Measurements from ENCODE around the gene FAM124A.

Gene FAM124A

DNA sequence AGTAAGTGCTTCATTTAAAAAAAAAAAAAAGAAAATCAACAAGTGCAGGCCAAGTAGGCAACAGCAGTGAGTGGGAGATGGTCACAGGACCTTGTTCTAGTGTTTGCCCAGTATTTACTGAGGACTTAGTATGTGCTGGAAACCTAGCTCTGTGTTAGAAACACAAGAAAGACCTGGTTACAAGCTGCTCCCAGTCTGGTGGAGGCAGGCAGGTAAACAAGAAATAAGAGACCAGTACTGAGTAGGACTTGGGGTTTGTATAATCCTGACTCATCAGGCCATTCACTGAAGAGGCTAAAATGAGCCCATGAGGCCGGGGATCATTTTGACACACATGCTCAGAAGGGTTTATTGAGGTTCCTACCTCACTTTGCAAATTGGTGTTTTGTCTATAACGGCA is 95.8 kb downstream of the FAM124A start:
- no peak overlapping the region for H3K4me3 ChIP-seq (ENCODE audit: low read length)
- no peak overlapping the region for H2BK120ac ChIP-seq (ENCODE audit: low read depth, low read length)
- no peak overlapping the region for H2AK5ac ChIP-seq (ENCODE audit: low read length)
- no peak overlapping the region for H3K56ac ChIP-seq (ENCODE audit: low read length)
- no peak overlapping the region for H3K23ac ChIP-seq (ENCODE audit: low read length)
- DNase-seq: no peak
- no CpG with 5 or more reads among the region's 2 CpGs for WGBS (ENCODE audit: extremely low coverage, insufficient coverage, low lambda C conversion rate)
- H2BK15ac ChIP-seq (replicated peaks; ENCODE audit: low read depth): no peak overlapping the region
- no peaks in the 10 kb centered on the region for H3K36me3 ChIP-seq (ENCODE audit: control insufficient read depth, insufficient read depth, low read length)
- no peaks in the 10 kb centered on the region for H3K79me2 ChIP-seq (ENCODE audit: control insufficient read depth, insufficient read depth, low read length)
- H3K27ac ChIP-seq (ENCODE audit: low read depth, low read length): no peak overlapping the region
- H3K18ac ChIP-seq (ENCODE audit: low read length): no peak overlapping the region
- no peak overlapping the region for H2BK5ac ChIP-seq (ENCODE audit: low read length)
- no peak overlapping the region for H3K4me2 ChIP-seq (ENCODE audit: low read length)
- no peaks in the 10 kb centered on the region for H3K27me3 ChIP-seq (ENCODE audit: insufficient read depth, low read length, poor library complexity)
- H4K8ac ChIP-seq (ENCODE audit: low read depth, low read length): no peak overlapping the region
- H3K9ac ChIP-seq (ENCODE audit: low read length): no peak overlapping the region
- H3K4me1 ChIP-seq (ENCODE audit: control insufficient read depth, low read depth, low read length): no peaks in the 10 kb centered on the region
- H4K5ac ChIP-seq (ENCODE audit: low read length): no peak overlapping the region
- H3K79me1 ChIP-seq (ENCODE audit: low read length): no peaks in the 10 kb centered on the region
- no peak overlapping the region for H3K4ac ChIP-seq (ENCODE audit: low read depth, low read length)

- DNase-seq: no peak
- H2AK5ac ChIP-seq (ENCODE audit: low read length): no peak overlapping the region
These were observed 96.7 kb downstream of the FAM124A start for GRCh38 chr13:51318876-51319275.

DNA sequence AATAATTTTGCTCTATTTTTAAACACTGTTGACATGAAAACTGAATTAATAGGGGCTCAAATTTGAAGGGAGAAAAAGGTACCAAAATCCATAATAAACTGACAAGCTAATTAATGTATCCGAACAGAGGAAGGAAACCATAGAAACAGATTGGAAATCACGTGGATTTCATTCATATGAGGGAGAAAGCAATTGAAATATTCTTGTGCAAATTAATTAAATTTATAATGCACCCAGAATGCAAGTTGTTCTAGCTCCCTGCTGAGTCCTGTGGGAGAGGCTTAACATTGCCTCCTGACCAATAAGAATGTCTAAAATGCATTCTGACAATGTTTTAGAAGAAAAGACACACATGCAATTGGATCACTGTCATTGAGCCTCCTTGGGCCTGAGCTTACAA is 99.6 kb downstream of the FAM124A start:
- no peak overlapping the region for H2AK5ac ChIP-seq (ENCODE audit: low read length)
- no peak overlapping the region for H3K4me2 ChIP-seq (ENCODE audit: low read length)
- H2BK120ac ChIP-seq (ENCODE audit: low read depth, low read length): no peak overlapping the region
- H3K23ac ChIP-seq (ENCODE audit: low read length): no peak overlapping the region
- no peak overlapping the region for H4K8ac ChIP-seq (ENCODE audit: low read depth, low read length)
- H3K56ac ChIP-seq (ENCODE audit: low read length): no peak overlapping the region
- H3K79me1 ChIP-seq (ENCODE audit: low read length): no peaks in the 10 kb centered on the region
- no peak overlapping the region for H3K4me3 ChIP-seq (ENCODE audit: low read length)
- H3K27ac ChIP-seq (ENCODE audit: low read depth, low read length): no peak overlapping the region
- H4K5ac ChIP-seq (ENCODE audit: low read length): no peak overlapping the region
- no CpG with 5 or more reads among the region's 2 CpGs for WGBS (ENCODE audit: extremely low coverage, insufficient coverage, low lambda C conversion rate)
- no peaks in the 10 kb centered on the region for H3K4me1 ChIP-seq (ENCODE audit: control insufficient read depth, low read depth, low read length)
- DNase-seq: no peak
- no peak overlapping the region for H2BK5ac ChIP-seq (ENCODE audit: low read length)
- H3K79me2 ChIP-seq (ENCODE audit: control insufficient read depth, insufficient read depth, low read length): no peaks in the 10 kb centered on the region
- H2BK15ac ChIP-seq (replicated peaks; ENCODE audit: low read depth): no peak overlapping the region
- no peak overlapping the region for H3K4ac ChIP-seq (ENCODE audit: low read depth, low read length)
- H3K9ac ChIP-seq (ENCODE audit: low read length): no peak overlapping the region
- no peaks in the 10 kb centered on the region for H3K36me3 ChIP-seq (ENCODE audit: control insufficient read depth, insufficient read depth, low read length)
- H3K18ac ChIP-seq (ENCODE audit: low read length): no peak overlapping the region
- H3K27me3 ChIP-seq (ENCODE audit: insufficient read depth, low read length, poor library complexity): no peaks in the 10 kb centered on the region

More at GRCh38 chr13:51318876-51319275, 96.7 kb downstream of the FAM124A start:
- Histone ChIP-seq H3K9ac (ENCODE audit: low read length) (no peak overlapping the region), H3K56ac (ENCODE audit: low read length) (no peak overlapping the region), H3K27ac (ENCODE audit: low read depth, low read length) (no peak overlapping the region), H3K4ac (ENCODE audit: low read depth, low read length) (no peak overlapping the region), H4K5ac (ENCODE audit: low read length) (no peak overlapping the region), H2BK15ac (replicated peaks; ENCODE audit: low read depth) (no peak overlapping the region), H3K4me2 (ENCODE audit: low read length) (no peak overlapping the region), H3K23ac (ENCODE audit: low read length) (no peak overlapping the region), H3K79me1 (ENCODE audit: low read length) (no peaks in the 10 kb centered on the region), H3K18ac (ENCODE audit: low read length) (no peak overlapping the region), H3K79me2 (ENCODE audit: control insufficient read depth, insufficient read depth, low read length) (no peaks in the 10 kb centered on the region), H4K8ac (ENCODE audit: low read depth, low read length) (no peak overlapping the region), H2BK5ac (ENCODE audit: low read length) (no peak overlapping the region), H3K27me3 (ENCODE audit: insufficient read depth, low read length, poor library complexity) (no peaks in the 10 kb centered on the region), H3K4me3 (ENCODE audit: low read length) (no peak overlapping the region), H3K36me3 (ENCODE audit: control insufficient read depth, insufficient read depth, low read length) (no peaks in the 10 kb centered on the region), H2BK120ac (ENCODE audit: low read depth, low read length) (no peak overlapping the region), H3K4me1 (ENCODE audit: control insufficient read depth, low read depth, low read length) (no peaks in the 10 kb centered on the region)
- no CpG with 5 or more reads among the region's 3 CpGs for WGBS (ENCODE audit: extremely low coverage, insufficient coverage, low lambda C conversion rate)

DNA sequence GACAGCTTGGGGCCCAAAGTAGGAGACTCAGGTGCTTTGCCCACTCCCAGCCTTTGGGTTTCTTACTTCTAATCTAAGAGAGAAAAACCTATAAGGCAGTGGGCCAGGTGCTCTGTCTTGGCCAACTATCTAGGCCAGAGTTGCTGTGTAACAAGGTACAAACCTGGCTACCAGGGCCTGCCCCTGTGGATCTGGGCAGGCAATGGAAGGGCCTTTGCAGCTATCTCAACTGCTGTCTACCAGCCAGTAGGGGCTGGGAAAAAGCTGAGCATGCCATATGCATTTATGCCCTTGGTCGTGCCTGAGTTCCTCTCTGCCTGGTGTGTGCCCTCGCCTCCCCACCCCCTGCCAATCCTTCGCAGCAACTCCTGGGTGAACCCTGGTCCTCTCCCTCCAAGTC is 100.6 kb downstream of the FAM124A start:
- Histone ChIP-seq H4K8ac (ENCODE audit: low read depth, low read length) (no peak overlapping the region), H4K5ac (ENCODE audit: low read length) (no peak overlapping the region), H2BK120ac (ENCODE audit: low read depth, low read length) (no peak overlapping the region), H3K18ac (ENCODE audit: low read length) (no peak overlapping the region), H3K56ac (ENCODE audit: low read length) (no peak overlapping the region), H2BK15ac (replicated peaks; ENCODE audit: low read depth) (no peak overlapping the region), H3K4me1 (ENCODE audit: control insufficient read depth, low read depth, low read length) (no peaks in the 10 kb centered on the region), H3K79me2 (ENCODE audit: control insufficient read depth, insufficient read depth, low read length) (no peaks in the 10 kb centered on the region), H3K27ac (ENCODE audit: low read depth, low read length) (no peak overlapping the region), H2AK5ac (ENCODE audit: low read length) (no peak overlapping the region), H3K4me3 (ENCODE audit: low read length) (no peak overlapping the region), H3K79me1 (ENCODE audit: low read length) (no peaks in the 10 kb centered on the region), H3K4ac (ENCODE audit: low read depth, low read length) (no peak overlapping the region), H3K27me3 (ENCODE audit: insufficient read depth, low read length, poor library complexity) (no peaks in the 10 kb centered on the region), H2BK5ac (ENCODE audit: low read length) (no peak overlapping the region), H3K23ac (ENCODE audit: low read length) (no peak overlapping the region), H3K4me2 (ENCODE audit: low read length) (no peak overlapping the region), H3K9ac (ENCODE audit: low read length) (no peak overlapping the region), H3K36me3 (ENCODE audit: control insufficient read depth, insufficient read depth, low read length) (no peaks in the 10 kb centered on the region)
- WGBS (ENCODE audit: extremely low coverage, insufficient coverage, low lambda C conversion rate): no CpG with 5 or more reads among the region's 3 CpGs
- DNase-seq: no peak

- no CpG with 5 or more reads among the region's 5 CpGs for WGBS (ENCODE audit: extremely low coverage, insufficient coverage, low lambda C conversion rate)
- H2BK120ac ChIP-seq (ENCODE audit: low read depth, low read length): no peak overlapping the region
- no peak overlapping the region for H3K27ac ChIP-seq (ENCODE audit: low read depth, low read length)
- no peak overlapping the region for H4K5ac ChIP-seq (ENCODE audit: low read length)
- H3K36me3 ChIP-seq (ENCODE audit: control insufficient read depth, insufficient read depth, low read length): no peaks in the 10 kb centered on the region
- H3K56ac ChIP-seq (ENCODE audit: low read length): no peak overlapping the region
- H3K18ac ChIP-seq (ENCODE audit: low read length): no peak overlapping the region
- H3K4me2 ChIP-seq (ENCODE audit: low read length): no peak overlapping the region
- no peak overlapping the region for H3K4me3 ChIP-seq (ENCODE audit: low read length)
- no peak overlapping the region for H2BK15ac ChIP-seq (replicated peaks; ENCODE audit: low read depth)
- H2BK5ac ChIP-seq (ENCODE audit: low read length): no peak overlapping the region
- H4K8ac ChIP-seq (ENCODE audit: low read depth, low read length): no peak overlapping the region
- H2AK5ac ChIP-seq (ENCODE audit: low read length): no peak overlapping the region
- H3K4ac ChIP-seq (ENCODE audit: low read depth, low read length): no peak overlapping the region
- no peak overlapping the region for H3K23ac ChIP-seq (ENCODE audit: low read length)
- no peaks in the 10 kb centered on the region for H3K27me3 ChIP-seq (ENCODE audit: insufficient read depth, low read length, poor library complexity)
- DNase-seq: no peak
- no peak overlapping the region for H3K9ac ChIP-seq (ENCODE audit: low read length)
- H3K79me2 ChIP-seq (ENCODE audit: control insufficient read depth, insufficient read depth, low read length): no peaks in the 10 kb centered on the region
- no peaks in the 10 kb centered on the region for H3K4me1 ChIP-seq (ENCODE audit: control insufficient read depth, low read depth, low read length)
- no peaks in the 10 kb centered on the region for H3K79me1 ChIP-seq (ENCODE audit: low read length)
These were observed 101.8 kb downstream of the FAM124A start for GRCh38 chr13:51323824-51324511.

Data from mesendoderm (in vitro differentiated cells).